Keratinocyte (primary cell): ENCODE results near the gene BRF1.

Source experiments
- EZH2 ChIP-seq: IDR thresholded peaks from one replicate; pipeline ENCODE4 v1.6.1; 2012; ENCODE audit warnings: inconsistent platforms, mild to moderate bottlenecking, low read length, moderate library complexity
- TF ChIP-seq, protein P1 (sequence below), 3 experiments: IDR thresholded peaks in 1 of 3; conservative IDR thresholded peaks in 1 of 3; optimal IDR thresholded peaks in 1 of 3; 2 replicates in 2 of 3; 3 replicates in 1 of 3; pipeline versions ENCODE3 to v1.5.1; 2011; ENCODE audit warnings: low read length in 3 of 3, mild to moderate bottlenecking in 3 of 3, moderate library complexity in 2 of 3, control low read depth in 1 of 3, inconsistent platforms in 1 of 3; ENCODE audit not compliant: insufficient read depth in 2 of 3; ENCODE audit errors: extremely low read depth in 1 of 3

DNA sequence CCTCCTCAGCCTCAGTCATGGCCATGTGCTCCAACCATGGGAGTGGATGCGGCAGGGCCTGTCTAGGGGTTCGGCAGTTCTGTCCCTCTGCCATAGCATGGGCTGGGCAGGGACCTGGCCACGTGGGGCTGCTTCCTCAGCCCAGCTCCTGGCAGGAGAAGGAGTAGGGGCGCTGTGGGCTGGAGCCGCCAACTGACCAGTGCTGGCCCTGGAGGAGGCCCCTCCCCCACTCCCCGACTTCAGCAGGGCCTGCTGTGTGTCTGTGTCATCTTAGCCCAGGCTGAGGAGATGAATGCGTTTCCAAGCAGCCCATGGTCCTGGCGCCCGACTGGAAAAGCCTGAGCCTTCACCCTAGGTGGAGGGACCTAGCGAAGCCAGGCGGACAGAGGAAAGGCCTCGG is 11.0 kb upstream of the BRF1 start:
- TF ChIP-seq, protein P1, sequence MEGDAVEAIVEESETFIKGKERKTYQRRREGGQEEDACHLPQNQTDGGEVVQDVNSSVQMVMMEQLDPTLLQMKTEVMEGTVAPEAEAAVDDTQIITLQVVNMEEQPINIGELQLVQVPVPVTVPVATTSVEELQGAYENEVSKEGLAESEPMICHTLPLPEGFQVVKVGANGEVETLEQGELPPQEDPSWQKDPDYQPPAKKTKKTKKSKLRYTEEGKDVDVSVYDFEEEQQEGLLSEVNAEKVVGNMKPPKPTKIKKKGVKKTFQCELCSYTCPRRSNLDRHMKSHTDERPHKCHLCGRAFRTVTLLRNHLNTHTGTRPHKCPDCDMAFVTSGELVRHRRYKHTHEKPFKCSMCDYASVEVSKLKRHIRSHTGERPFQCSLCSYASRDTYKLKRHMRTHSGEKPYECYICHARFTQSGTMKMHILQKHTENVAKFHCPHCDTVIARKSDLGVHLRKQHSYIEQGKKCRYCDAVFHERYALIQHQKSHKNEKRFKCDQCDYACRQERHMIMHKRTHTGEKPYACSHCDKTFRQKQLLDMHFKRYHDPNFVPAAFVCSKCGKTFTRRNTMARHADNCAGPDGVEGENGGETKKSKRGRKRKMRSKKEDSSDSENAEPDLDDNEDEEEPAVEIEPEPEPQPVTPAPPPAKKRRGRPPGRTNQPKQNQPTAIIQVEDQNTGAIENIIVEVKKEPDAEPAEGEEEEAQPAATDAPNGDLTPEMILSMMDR (optimal IDR thresholded peaks at IDR 0.05 in 1 of 3, IDR thresholded peaks at IDR 0.05 in 1 of 3, conservative IDR thresholded peaks at IDR 0.05 in 1 of 3; ENCODE audit: extremely low read depth in 1 of 3, insufficient read depth in 2 of 3, low read length in 3 of 3) = no peak
- TF ChIP-seq EZH2 = no peak
